ENCODE results near the gene DPP3. TPM values are rescaled to one million over a fixed set of nuclear protein-coding genes. Genes with fewer than 3 reads are reported as not detected.

Gene DPP3
- total RNA-seq, 1 experiment from 2014 or later, result 93.3 TPM

DNA sequence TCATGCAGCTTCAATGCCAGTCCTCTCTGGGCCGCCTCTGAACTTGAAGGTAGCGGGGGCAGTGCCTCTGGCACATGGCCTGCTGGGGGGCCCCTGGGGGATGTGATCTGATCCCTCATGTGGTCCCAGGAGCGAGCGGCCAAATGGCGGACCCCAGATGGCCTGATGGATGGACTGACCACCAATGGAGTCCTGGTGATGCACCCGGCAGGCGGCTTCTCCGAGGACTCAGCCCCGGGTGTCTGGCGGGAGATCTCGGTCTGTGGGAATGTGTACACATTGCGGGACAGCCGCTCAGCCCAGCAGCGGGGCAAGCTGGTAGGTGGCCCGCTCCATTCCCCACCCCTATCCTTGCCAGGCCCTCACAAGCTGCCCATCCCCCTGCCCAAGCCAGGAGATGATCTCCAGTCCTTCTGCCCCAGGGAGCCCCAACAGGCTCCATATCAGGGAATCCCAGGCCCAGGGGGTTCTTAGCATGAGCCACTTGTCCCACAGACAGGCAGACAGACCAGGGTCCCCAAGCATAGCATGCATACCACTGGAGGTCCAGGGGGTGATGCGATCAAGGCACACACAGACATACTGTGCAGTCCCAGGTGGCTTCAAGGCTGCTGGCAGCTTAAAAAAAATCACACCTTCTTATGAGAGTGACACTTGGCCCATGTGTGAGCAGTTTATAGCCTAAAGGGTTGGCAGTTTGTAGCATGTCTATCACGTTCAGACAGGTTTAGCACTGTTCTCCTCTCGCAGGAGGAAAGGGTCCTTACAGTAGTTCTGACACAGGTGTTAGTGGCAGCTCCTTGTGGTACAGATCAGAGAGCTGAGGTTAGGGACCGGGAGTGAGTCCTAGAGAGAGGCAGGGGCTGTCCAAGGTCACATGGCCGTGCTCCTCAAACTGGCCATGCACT lies 6.4 kb upstream of the DPP3 start:
- POLR2A ChIA-PET (ENCODE audit: low non-redundant PET), result no interaction called here

DNA sequence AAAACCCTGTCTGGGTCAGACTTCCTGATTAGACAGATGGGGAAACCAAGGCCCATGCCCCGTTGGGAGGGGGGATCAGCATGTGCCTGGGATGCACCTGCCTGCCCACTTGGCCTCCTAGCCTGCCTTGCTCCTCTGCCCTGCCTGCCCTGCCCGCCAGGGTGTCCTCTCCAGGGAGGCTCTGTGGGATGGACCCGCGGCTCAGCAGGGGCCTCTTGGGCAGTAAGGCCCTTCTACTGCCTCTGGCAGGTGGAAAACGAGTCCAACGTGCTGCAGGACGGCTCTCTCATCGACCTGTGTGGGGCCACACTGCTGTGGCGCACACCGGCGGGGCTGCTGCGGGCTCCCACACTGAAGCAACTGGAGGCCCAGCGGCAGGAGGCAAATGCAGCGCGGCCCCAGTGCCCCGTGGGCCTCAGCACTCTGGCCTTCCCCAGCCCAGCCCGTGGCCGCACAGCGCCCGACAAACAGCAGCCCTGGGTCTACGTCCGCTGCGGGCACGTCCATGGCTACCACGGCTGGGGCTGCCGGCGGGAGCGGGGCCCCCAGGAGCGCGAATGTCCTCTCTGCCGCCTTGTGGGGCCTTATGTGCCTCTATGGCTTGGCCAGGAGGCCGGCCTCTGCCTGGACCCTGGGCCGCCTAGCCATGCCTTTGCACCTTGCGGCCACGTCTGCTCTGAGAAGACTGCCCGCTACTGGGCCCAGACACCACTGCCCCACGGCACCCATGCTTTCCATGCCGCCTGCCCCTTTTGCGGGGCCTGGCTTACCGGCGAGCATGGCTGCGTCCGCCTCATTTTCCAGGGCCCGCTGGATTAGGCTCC lies 4.7 kb upstream of the DPP3 start:
- CTCF ChIA-PET, result no interaction called here
- no peak for TF ChIP-seq EZH2 (IDR thresholded peaks at IDR 0.05; ENCODE audit: borderline replicate concordance, low read depth, low read length, poor library complexity, severe bottlenecking)
- TF ChIP-seq, protein P1, sequence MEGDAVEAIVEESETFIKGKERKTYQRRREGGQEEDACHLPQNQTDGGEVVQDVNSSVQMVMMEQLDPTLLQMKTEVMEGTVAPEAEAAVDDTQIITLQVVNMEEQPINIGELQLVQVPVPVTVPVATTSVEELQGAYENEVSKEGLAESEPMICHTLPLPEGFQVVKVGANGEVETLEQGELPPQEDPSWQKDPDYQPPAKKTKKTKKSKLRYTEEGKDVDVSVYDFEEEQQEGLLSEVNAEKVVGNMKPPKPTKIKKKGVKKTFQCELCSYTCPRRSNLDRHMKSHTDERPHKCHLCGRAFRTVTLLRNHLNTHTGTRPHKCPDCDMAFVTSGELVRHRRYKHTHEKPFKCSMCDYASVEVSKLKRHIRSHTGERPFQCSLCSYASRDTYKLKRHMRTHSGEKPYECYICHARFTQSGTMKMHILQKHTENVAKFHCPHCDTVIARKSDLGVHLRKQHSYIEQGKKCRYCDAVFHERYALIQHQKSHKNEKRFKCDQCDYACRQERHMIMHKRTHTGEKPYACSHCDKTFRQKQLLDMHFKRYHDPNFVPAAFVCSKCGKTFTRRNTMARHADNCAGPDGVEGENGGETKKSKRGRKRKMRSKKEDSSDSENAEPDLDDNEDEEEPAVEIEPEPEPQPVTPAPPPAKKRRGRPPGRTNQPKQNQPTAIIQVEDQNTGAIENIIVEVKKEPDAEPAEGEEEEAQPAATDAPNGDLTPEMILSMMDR (conservative IDR thresholded peaks at IDR 0.05; ENCODE audit: low read depth, low read length), result no peak
- Histone ChIP-seq H3K36me3 (ENCODE audit: insufficient read depth, low read length, poor library complexity, severe bottlenecking) (peaks cover 17% of the 10 kb centered on the region), H3K9me3 (ENCODE audit: low read depth, low read length, poor library complexity, severe bottlenecking) (no peaks in the 10 kb centered on the region), H3K27me3 (replicated peaks; ENCODE audit: insufficient read depth, low read depth, low read length, poor library complexity) (no peaks in the 10 kb centered on the region), H3K4me1 (ENCODE audit: insufficient read depth, low read length, poor library complexity, severe bottlenecking) (no peaks in the 10 kb centered on the region), H3K4me3 (ENCODE audit: low read depth, low read length, poor library complexity, severe bottlenecking) (no peak overlapping the region), H3K27ac (ENCODE audit: low read depth, low read length, poor library complexity, severe bottlenecking) (no peak overlapping the region)
- intact Hi-C loops (cut with micrococcal nuclease; ENCODE audit: unreplicated experiment), result no loop called here
- no TSS peak for BruUV-seq (replicated peaks)
- no peak for DNase-seq (ENCODE audit: low spot score)
- POLR2A ChIA-PET (ENCODE audit: low non-redundant PET), result no interaction called here

More for the DNA sequence above, 6.4 kb upstream of the DPP3 start:
- no peaks in the 10 kb centered on the region for H3K27me3 ChIP-seq (replicated peaks; ENCODE audit: insufficient read depth, low read depth, low read length, poor library complexity)
- no peak overlapping the region for H3K27ac ChIP-seq (ENCODE audit: low read depth, low read length, poor library complexity, severe bottlenecking)
- no peaks in the 10 kb centered on the region for H3K4me1 ChIP-seq (ENCODE audit: insufficient read depth, low read length, poor library complexity, severe bottlenecking)
- no peak for TF ChIP-seq EZH2 (IDR thresholded peaks at IDR 0.05; ENCODE audit: borderline replicate concordance, low read depth, low read length, poor library complexity, severe bottlenecking)
- TF ChIP-seq, protein P1 (conservative IDR thresholded peaks at IDR 0.05; ENCODE audit: low read depth, low read length), result no peak
- H3K9me3 ChIP-seq (ENCODE audit: low read depth, low read length, poor library complexity, severe bottlenecking), result no peaks in the 10 kb centered on the region
- BruUV-seq (replicated peaks), result no TSS peak
- no peak overlapping the region for H3K4me3 ChIP-seq (ENCODE audit: low read depth, low read length, poor library complexity, severe bottlenecking)
- peaks cover 17% of the 10 kb centered on the region for H3K36me3 ChIP-seq (ENCODE audit: insufficient read depth, low read length, poor library complexity, severe bottlenecking)
- no peak for DNase-seq (ENCODE audit: low spot score)
- intact Hi-C loops (cut with micrococcal nuclease; ENCODE audit: unreplicated experiment), result no loop called here
- CTCF ChIA-PET, result no interaction called here

- H3K9me3 ChIP-seq (ENCODE audit: low read depth, low read length, poor library complexity, severe bottlenecking), result no peaks in the 10 kb centered on the region
- H3K27me3 ChIP-seq (replicated peaks; ENCODE audit: insufficient read depth, low read depth, low read length, poor library complexity), result no peaks in the 10 kb centered on the region
- CTCF ChIA-PET, result no interaction called here
- BruUV-seq (replicated peaks), result no TSS peak
- intact Hi-C loops (cut with micrococcal nuclease; ENCODE audit: unreplicated experiment), result no loop called here
- H3K4me1 ChIP-seq (ENCODE audit: insufficient read depth, low read length, poor library complexity, severe bottlenecking), result no peaks in the 10 kb centered on the region
- H3K4me3 ChIP-seq (ENCODE audit: low read depth, low read length, poor library complexity, severe bottlenecking), result no peak overlapping the region
- no peak for TF ChIP-seq EZH2 (IDR thresholded peaks at IDR 0.05; ENCODE audit: borderline replicate concordance, low read depth, low read length, poor library complexity, severe bottlenecking)
- TF ChIP-seq, protein P1 (conservative IDR thresholded peaks at IDR 0.05; ENCODE audit: low read depth, low read length), result no peak
- peaks cover 17% of the 10 kb centered on the region for H3K36me3 ChIP-seq (ENCODE audit: insufficient read depth, low read length, poor library complexity, severe bottlenecking)
- no peak overlapping the region for H3K27ac ChIP-seq (ENCODE audit: low read depth, low read length, poor library complexity, severe bottlenecking)
- DNase-seq (ENCODE audit: low spot score), result no peak
- POLR2A ChIA-PET (ENCODE audit: low non-redundant PET), result interaction anchor here (0.5 kb wide), 1 partner anchor 10 kb away, joined by 8 read pairs; the partner anchor contains the start of gene PELI3
Measured at GRCh38 chr11:66476173-66476840, 3.9 kb upstream of the DPP3 start.
